Prostate gland (tissue), 2 donors: Measurements from ENCODE around the gene CCDC127. TPM values are rescaled to one million over a fixed set of nuclear protein-coding genes. Genes with fewer than 3 reads are reported as not detected.

Experiments
- DNase-seq: peaks from one replicate; pipeline ENCODE4 v3.0.0-alpha.2; 2019; ENCODE audit warnings: low spot score
- H3K27ac ChIP-seq, 2 donors: fragments of 200-600 bp; sonication (generic); 2 replicates each; pipeline ENCODE4 v1.5.1; 2017 to 2019
- H3K27me3 ChIP-seq: fragments of 200-600 bp; sonication (generic); replicated peaks from 2 replicates; pipeline ENCODE4 v1.5.1; 2019; ENCODE audit not compliant: insufficient read depth
- H3K36me3 ChIP-seq, 2 donors: fragments of 200-600 bp; sonication (generic); 1 replicate in 1 of 2; 2 replicates in 1 of 2; pipeline versions ENCODE4 v1.5.1 to v1.8.1; 2017 to 2019
- H3K4me1 ChIP-seq: fragments of 200-600 bp; sonication (generic); replicated peaks from 2 replicates; pipeline ENCODE4 v1.5.1; 2019
- H3K4me3 ChIP-seq, 2 donors: fragments of 200-600 bp; sonication (generic); 2 replicates each; pipeline ENCODE4 v1.5.1; 2017 to 2019
- H3K9me3 ChIP-seq: fragments of 200-600 bp; sonication (generic); 2 replicates; pipeline ENCODE4 v1.5.1; 2017
- CTCF ChIP-seq, 4 experiments: fragments of 200-600 bp in 2 of 4; fragments of 450-650 bp in 2 of 4; sonication (generic) in 2 of 4; IDR thresholded peaks; 1 replicate in 3 of 4; 2 replicates in 1 of 4; pipeline ENCODE4 v1.5.1; 2016 to 2019; ENCODE audit warnings: antibody characterized with exemption in 4 of 4, mild to moderate bottlenecking in 2 of 4, moderate library complexity in 2 of 4
- POLR2A ChIP-seq: fragments of 450-650 bp; IDR thresholded peaks from one replicate; pipeline ENCODE4 v1.6.1; 2016; ENCODE audit warnings: antibody characterized with exemption, mild to moderate bottlenecking
- POLR2AphosphoS5 ChIP-seq: sonication (generic); formaldehyde crosslinking; IDR thresholded peaks from one replicate; pipeline ENCODE4 v1.6.1; 2017; ENCODE audit warnings: antibody characterized with exemption
- WGBS: methylation state at CpG from one replicate; pipeline ENCODE4 v1.1.5; 2018; 5-methylcytosine and 5-hydroxymethylcytosine counted together
- intact Hi-C: fragments of 100-400 bp; cut with DNase I; formaldehyde crosslinking; loops from one replicate; pipeline ENCODE4 v1.14.2; 2022
- total RNA-seq, 2 donors: library from RNA; depleted of rRNA; stranded (reverse); fragments of >200 nt; gene quantifications; one replicate each; pipeline ENCODE4 v1.1.0, GENCODE V29; 2016

CCDC127 gene
- total RNA-seq, 2 donors from 2014 or later: 4.7 to 5.2 TPM

- Histone ChIP-seq H3K27ac (no peak overlapping the region), H3K27me3 (no peaks in the 10 kb centered on the region), H3K36me3 (no peaks in the 10 kb centered on the region), H3K4me1 (peaks cover 4% of the 10 kb centered on the region), H3K4me3 (no peak overlapping the region), H3K9me3 (no peaks in the 10 kb centered on the region)
- TF ChIP-seq CTCF (IDR thresholded peaks at IDR 0.05) (no peak), POLR2A (no peak)
- intact Hi-C loops: no loop called here
- DNase-seq: no peak
- WGBS: 90% methylated on average over 23 of the region's 23 CpGs
Observed at GRCh38 chr5:171801-172331, 46.1 kb downstream of the CCDC127 start.

- 89% methylated on average over 28 of the region's 37 CpGs for WGBS
- no peak for DNase-seq
- Histone ChIP-seq H3K9me3 (no peaks in the 10 kb centered on the region), H3K4me1 (peaks cover 4% of the 10 kb centered on the region), H3K4me3 (no peak overlapping the region), H3K27me3 (no peaks in the 10 kb centered on the region), H3K27ac (no peak overlapping the region), H3K36me3 (no peaks in the 10 kb centered on the region)
- TF ChIP-seq CTCF (IDR thresholded peaks at IDR 0.05): no peak
- TF ChIP-seq POLR2AphosphoS5: no peak
- no peak for TF ChIP-seq POLR2A
- intact Hi-C loops: no loop called here
Observed at GRCh38 chr5:170971-171800, 46.8 kb downstream of the CCDC127 start.

GRCh38 chr5:169728-170094 is 48.2 kb downstream of the CCDC127 start:
- H3K4me1 ChIP-seq: peaks cover 4% of the 10 kb centered on the region
- no peak overlapping the region for H3K4me3 ChIP-seq
- no peaks in the 10 kb centered on the region for H3K36me3 ChIP-seq
- TF ChIP-seq POLR2AphosphoS5 (no peak), POLR2A (no peak), CTCF (IDR thresholded peaks at IDR 0.05) (no peak)
- H3K9me3 ChIP-seq: no peaks in the 10 kb centered on the region
- DNase-seq: no peak
- intact Hi-C loops: no loop called here
- no peaks in the 10 kb centered on the region for H3K27me3 ChIP-seq
- no peak overlapping the region for H3K27ac ChIP-seq
- 92% methylated on average over 12 of the region's 12 CpGs for WGBS

- TF ChIP-seq POLR2AphosphoS5: no peak
- TF ChIP-seq POLR2A: no peak
- TF ChIP-seq CTCF (IDR thresholded peaks at IDR 0.05): no peak
- H3K4me1 ChIP-seq: peaks cover 4% of the 10 kb centered on the region
- H3K27me3 ChIP-seq: no peaks in the 10 kb centered on the region
- DNase-seq: no peak
- H3K36me3 ChIP-seq: no peaks in the 10 kb centered on the region
- H3K9me3 ChIP-seq: no peaks in the 10 kb centered on the region
- intact Hi-C loops: no loop called here
- 74% methylated on average over 32 of the region's 32 CpGs for WGBS
- no peak overlapping the region for H3K4me3 ChIP-seq
- no peak overlapping the region for H3K27ac ChIP-seq
Observed at GRCh38 chr5:169071-169727, 48.8 kb downstream of the CCDC127 start.
